ENCODE data around the gene B4GALNT3.
"Not testable (repeated sequence)": the region's sequence is repeated elsewhere in the genome, so short reads cannot be mapped to it uniquely, and the experiment has no call there.

B4GALNT3 gene

GRCh38 chr12:459430-460258, at the start of gene B4GALNT3:
Gene B4GALNT3 (plus strand): TSS chr12:459939. CDS start chr12:460377, 438 bp downstream.
- no peak for DNase-seq

- DNase-seq = no peak
Measured at GRCh38 chr12:414859-415258, 44.9 kb upstream of the B4GALNT3 start.

GRCh38 chr12:418432-418831, 41.3 kb upstream of the B4GALNT3 start:
- DNase-seq = no peak

GRCh38 chr12:422526-422925, 37.2 kb upstream of the B4GALNT3 start:
- no peak for DNase-seq

GRCh38 chr12:435737-436136, 24.0 kb upstream of the B4GALNT3 start:
- not testable (repeated sequence) for DNase-seq

GRCh38 chr12:442235-442884, 17.4 kb upstream of the B4GALNT3 start:
- peak; percentile 53 for DNase-seq

GRCh38 chr12:447141-447540, 12.6 kb upstream of the B4GALNT3 start:
- DNase-seq = no peak

GRCh38 chr12:449203-449602, 10.5 kb upstream of the B4GALNT3 start:
- no peak for DNase-seq

- DNase-seq = no peak
Measured at GRCh38 chr12:450438-450837, 9.3 kb upstream of the B4GALNT3 start.

- no peak for DNase-seq
Measured at GRCh38 chr12:452667-453210, 7.0 kb upstream of the B4GALNT3 start.

- no peak for DNase-seq
Measured at GRCh38 chr12:454833-455232, 4.9 kb upstream of the B4GALNT3 start.

GRCh38 chr12:455821-456220, 3.9 kb upstream of the B4GALNT3 start:
- DNase-seq = no peak

- no peak for DNase-seq
Measured at GRCh38 chr12:457676-458075, 2.1 kb upstream of the B4GALNT3 start.

GRCh38 chr12:459050-459429, 699 bp upstream of the B4GALNT3 start:
- DNase-seq = no peak

- DNase-seq = no peak
Measured at GRCh38 chr12:460261-461230, 807 bp downstream of the B4GALNT3 start.

GRCh38 chr12:461425-461824, 1.7 kb downstream of the B4GALNT3 start:
- DNase-seq = no peak

GRCh38 chr12:462936-463705, 3.4 kb downstream of the B4GALNT3 start:
- DNase-seq = no peak

GRCh38 chr12:464484-465267, 4.9 kb downstream of the B4GALNT3 start:
- no peak for DNase-seq

GRCh38 chr12:466039-466438, 6.3 kb downstream of the B4GALNT3 start:
- DNase-seq = no peak

- DNase-seq = no peak
Measured at GRCh38 chr12:466762-467161, 7.0 kb downstream of the B4GALNT3 start.

GRCh38 chr12:467591-467990, 7.9 kb downstream of the B4GALNT3 start:
- DNase-seq = no peak
